ENCODE data around the gene HNRNPC.

DNA sequence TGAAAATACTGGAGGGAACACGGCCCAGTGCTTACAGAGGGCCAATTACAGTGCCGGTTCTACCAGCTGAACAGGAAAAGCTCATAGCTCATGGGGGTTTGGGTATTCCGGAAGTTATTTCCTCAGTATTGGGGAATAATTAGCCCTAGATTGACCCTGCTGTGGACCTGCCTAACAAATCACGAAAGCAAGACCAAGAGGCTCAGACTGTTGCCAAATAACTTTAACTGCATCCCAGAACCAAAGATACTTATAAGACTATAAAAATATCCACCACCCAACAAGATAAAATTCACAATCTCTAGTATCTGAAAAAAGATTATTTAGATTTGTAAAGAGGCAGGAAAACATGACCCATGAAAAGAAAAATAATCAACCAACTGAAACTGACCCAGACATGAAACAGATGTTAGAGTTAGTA, 105.4 kb downstream of the HNRNPC start:
- TF ChIP-seq, protein P1, sequence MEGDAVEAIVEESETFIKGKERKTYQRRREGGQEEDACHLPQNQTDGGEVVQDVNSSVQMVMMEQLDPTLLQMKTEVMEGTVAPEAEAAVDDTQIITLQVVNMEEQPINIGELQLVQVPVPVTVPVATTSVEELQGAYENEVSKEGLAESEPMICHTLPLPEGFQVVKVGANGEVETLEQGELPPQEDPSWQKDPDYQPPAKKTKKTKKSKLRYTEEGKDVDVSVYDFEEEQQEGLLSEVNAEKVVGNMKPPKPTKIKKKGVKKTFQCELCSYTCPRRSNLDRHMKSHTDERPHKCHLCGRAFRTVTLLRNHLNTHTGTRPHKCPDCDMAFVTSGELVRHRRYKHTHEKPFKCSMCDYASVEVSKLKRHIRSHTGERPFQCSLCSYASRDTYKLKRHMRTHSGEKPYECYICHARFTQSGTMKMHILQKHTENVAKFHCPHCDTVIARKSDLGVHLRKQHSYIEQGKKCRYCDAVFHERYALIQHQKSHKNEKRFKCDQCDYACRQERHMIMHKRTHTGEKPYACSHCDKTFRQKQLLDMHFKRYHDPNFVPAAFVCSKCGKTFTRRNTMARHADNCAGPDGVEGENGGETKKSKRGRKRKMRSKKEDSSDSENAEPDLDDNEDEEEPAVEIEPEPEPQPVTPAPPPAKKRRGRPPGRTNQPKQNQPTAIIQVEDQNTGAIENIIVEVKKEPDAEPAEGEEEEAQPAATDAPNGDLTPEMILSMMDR (IDR thresholded peaks at IDR 0.05), result no peak
- TF ChIP-seq EP300 (IDR thresholded peaks at IDR 0.05) (no peak), POLR2AphosphoS5 (IDR thresholded peaks at IDR 0.05) (no peak), POLR2A (IDR thresholded peaks at IDR 0.05) (no peak)

Measured in gastroesophageal sphincter (tissue), 3 donors.